ENCODE measurements around the gene RAB11A. TPM values are rescaled to one million over a fixed set of nuclear protein-coding genes. Genes with fewer than 3 reads are reported as not detected.

RAB11A gene
- total RNA-seq, 4 donors from 2014 or later, result 25.5 to 322 (median 134) TPM

- Histone ChIP-seq H3K27ac (no peak overlapping the region), H3K4me1 (peaks cover 0 to 6% (median 0%) of the 10 kb centered on the region in 4 donors), H3K27me3 (no peaks in the 10 kb centered on the region), H3K4me3 (no peak overlapping the region), H3K9me3 (no peaks in the 10 kb centered on the region), H3K36me3 (no peaks in the 10 kb centered on the region)
- no peak for DNase-seq
- in situ Hi-C loops (cut with MboI; ENCODE audit: low pct_ligation_motif_present in 1 of 4, low pct_unique_long_range_greater_than_20kb in 1 of 4, low sequenced_read_pairs in 3 of 4), result no loop called here
- WGBS, 2 donors (ENCODE audit: low coverage in 1 of 2), result 95% methylated on average over 5 of the region's 5 CpGs; no CpG with 5 or more reads in 1 of the 2 donors
- no peak for TF ChIP-seq EP300 (IDR thresholded peaks at IDR 0.05; ENCODE audit: low read depth)
- TF ChIP-seq POLR2A (IDR thresholded peaks at IDR 0.05), result no peak
- TF ChIP-seq POLR2AphosphoS5 (IDR thresholded peaks at IDR 0.05), result no peak
- TF ChIP-seq, protein P1, sequence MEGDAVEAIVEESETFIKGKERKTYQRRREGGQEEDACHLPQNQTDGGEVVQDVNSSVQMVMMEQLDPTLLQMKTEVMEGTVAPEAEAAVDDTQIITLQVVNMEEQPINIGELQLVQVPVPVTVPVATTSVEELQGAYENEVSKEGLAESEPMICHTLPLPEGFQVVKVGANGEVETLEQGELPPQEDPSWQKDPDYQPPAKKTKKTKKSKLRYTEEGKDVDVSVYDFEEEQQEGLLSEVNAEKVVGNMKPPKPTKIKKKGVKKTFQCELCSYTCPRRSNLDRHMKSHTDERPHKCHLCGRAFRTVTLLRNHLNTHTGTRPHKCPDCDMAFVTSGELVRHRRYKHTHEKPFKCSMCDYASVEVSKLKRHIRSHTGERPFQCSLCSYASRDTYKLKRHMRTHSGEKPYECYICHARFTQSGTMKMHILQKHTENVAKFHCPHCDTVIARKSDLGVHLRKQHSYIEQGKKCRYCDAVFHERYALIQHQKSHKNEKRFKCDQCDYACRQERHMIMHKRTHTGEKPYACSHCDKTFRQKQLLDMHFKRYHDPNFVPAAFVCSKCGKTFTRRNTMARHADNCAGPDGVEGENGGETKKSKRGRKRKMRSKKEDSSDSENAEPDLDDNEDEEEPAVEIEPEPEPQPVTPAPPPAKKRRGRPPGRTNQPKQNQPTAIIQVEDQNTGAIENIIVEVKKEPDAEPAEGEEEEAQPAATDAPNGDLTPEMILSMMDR (IDR thresholded peaks at IDR 0.05), result no peak
- intact Hi-C loops (cut with DNase I; ENCODE audit: low total_unique reads), result no loop called here
Observed at GRCh38 chr15:65918945-65919344, 49.7 kb downstream of the RAB11A start.

DNA sequence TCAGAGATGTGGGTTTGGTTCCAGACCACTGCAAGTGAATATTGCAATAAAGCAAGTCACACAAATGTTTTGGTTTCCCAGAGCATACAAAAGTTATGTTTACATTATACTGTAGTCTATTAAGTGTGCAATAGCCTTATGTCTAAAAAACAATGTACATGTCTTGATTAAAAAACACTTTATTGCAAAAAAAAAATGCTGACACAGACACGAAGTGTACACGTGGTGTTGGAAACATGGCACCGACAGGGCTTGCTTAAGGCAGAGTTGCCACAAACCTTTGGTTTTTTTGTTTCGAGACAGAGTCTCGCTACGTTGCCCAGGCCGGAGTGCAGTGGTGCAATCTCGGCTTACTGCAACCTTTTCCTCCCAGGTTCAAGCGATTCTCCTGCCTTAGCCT lies 50.1 kb downstream of the RAB11A start:
- intact Hi-C loops (cut with DNase I; ENCODE audit: low total_unique reads), result no loop called here

DNA sequence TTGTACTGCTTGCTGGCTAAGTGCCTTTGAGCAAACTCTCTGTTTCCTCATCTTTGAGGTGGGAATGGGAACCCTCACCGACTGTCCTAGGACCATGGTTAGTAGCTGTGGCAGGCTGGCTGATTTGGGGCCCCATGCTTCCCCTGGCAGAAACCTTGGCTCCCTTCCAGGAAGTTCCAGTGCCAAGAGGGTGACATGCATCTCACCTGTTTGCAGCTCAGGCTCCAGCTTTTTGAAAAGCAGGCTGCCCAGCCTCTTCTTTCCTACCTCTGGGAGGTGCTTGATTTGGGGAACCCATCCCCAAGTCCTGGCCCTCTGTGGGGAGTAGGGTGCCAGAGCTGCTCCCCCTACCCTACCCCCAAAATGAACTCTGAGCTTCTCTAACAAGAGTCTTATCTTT lies 50.8 kb downstream of the RAB11A start:
- Histone ChIP-seq H3K4me3 (no peak overlapping the region), H3K4me1 (peaks cover 0 to 6% (median 0%) of the 10 kb centered on the region in 4 donors), H3K36me3 (no peaks in the 10 kb centered on the region), H3K27me3 (no peaks in the 10 kb centered on the region), H3K9me3 (no peaks in the 10 kb centered on the region), H3K27ac (no peak overlapping the region)
- no peak for DNase-seq
- intact Hi-C loops (cut with DNase I; ENCODE audit: low total_unique reads) (no loop called here), in situ Hi-C loops (cut with MboI; ENCODE audit: low pct_ligation_motif_present in 1 of 4, low pct_unique_long_range_greater_than_20kb in 1 of 4, low sequenced_read_pairs in 3 of 4) (no loop called here)
- TF ChIP-seq POLR2A (IDR thresholded peaks at IDR 0.05) (no peak), EP300 (IDR thresholded peaks at IDR 0.05; ENCODE audit: low read depth) (no peak), POLR2AphosphoS5 (IDR thresholded peaks at IDR 0.05) (no peak)
- TF ChIP-seq, protein P1 (IDR thresholded peaks at IDR 0.05), result no peak
- WGBS, 2 donors (ENCODE audit: low coverage in 1 of 2), result 44% methylated on average over 1 of the region's 1 CpG; no CpG with 5 or more reads in 1 of the 2 donors

More for the DNA sequence above, 50.1 kb downstream of the RAB11A start:
- in situ Hi-C loops (cut with MboI; ENCODE audit: low pct_ligation_motif_present in 1 of 4, low pct_unique_long_range_greater_than_20kb in 1 of 4, low sequenced_read_pairs in 3 of 4), result no loop called here
- H3K27me3 ChIP-seq, result no peaks in the 10 kb centered on the region
- H3K36me3 ChIP-seq, result no peaks in the 10 kb centered on the region
- no peaks in the 10 kb centered on the region for H3K9me3 ChIP-seq
- H3K27ac ChIP-seq, result no peak overlapping the region
- 90 to 92% methylated on average over 7 to 9 of the region's 9 CpGs for WGBS, 2 donors (ENCODE audit: low coverage in 1 of 2)
- peaks cover 0 to 6% (median 0%) of the 10 kb centered on the region in 4 donors for H3K4me1 ChIP-seq
- TF ChIP-seq, protein P1 (IDR thresholded peaks at IDR 0.05), result no peak
- TF ChIP-seq EP300 (IDR thresholded peaks at IDR 0.05; ENCODE audit: low read depth), result no peak
- no peak for TF ChIP-seq POLR2A (IDR thresholded peaks at IDR 0.05)
- TF ChIP-seq POLR2AphosphoS5 (IDR thresholded peaks at IDR 0.05), result no peak
- DNase-seq, result no peak
- no peak overlapping the region for H3K4me3 ChIP-seq

GRCh38 chr15:65920825-65921309 lies 51.6 kb downstream of the RAB11A start:
- H3K9me3 ChIP-seq, result no peaks in the 10 kb centered on the region
- 57% methylated on average over 4 of the region's 4 CpGs; no CpG with 5 or more reads in 1 of the 2 donors for WGBS, 2 donors (ENCODE audit: low coverage in 1 of 2)
- DNase-seq, result no peak
- no peak overlapping the region for H3K4me3 ChIP-seq
- TF ChIP-seq POLR2AphosphoS5 (IDR thresholded peaks at IDR 0.05) (no peak), POLR2A (IDR thresholded peaks at IDR 0.05) (no peak), EP300 (IDR thresholded peaks at IDR 0.05; ENCODE audit: low read depth) (no peak)
- TF ChIP-seq, protein P1 (IDR thresholded peaks at IDR 0.05), result no peak
- in situ Hi-C loops (cut with MboI; ENCODE audit: low pct_ligation_motif_present in 1 of 4, low pct_unique_long_range_greater_than_20kb in 1 of 4, low sequenced_read_pairs in 3 of 4), result no loop called here
- peaks cover 0 to 6% (median 0%) of the 10 kb centered on the region in 4 donors for H3K4me1 ChIP-seq
- intact Hi-C loops (cut with DNase I; ENCODE audit: low total_unique reads), result no loop called here
- H3K36me3 ChIP-seq, result no peaks in the 10 kb centered on the region
- H3K27me3 ChIP-seq, result no peaks in the 10 kb centered on the region
- no peak overlapping the region for H3K27ac ChIP-seq

Data from transverse colon (tissue), 4 donors.